Suprapubic skin (tissue), 4 donors: Measurements from ENCODE around the gene TDRD5.

Experiments
- CTCF ChIP-seq, 2 donors: fragments of 200-600 bp in 1 of 2; fragments of 450-650 bp in 1 of 2; sonication (generic) in 1 of 2; IDR thresholded peaks; one replicate each; pipeline ENCODE4 v1.5.1; 2016 to 2019; ENCODE audit warnings: antibody characterized with exemption in 2 of 2, mild to moderate bottlenecking in 1 of 2, moderate library complexity in 1 of 2
- EP300 ChIP-seq: sonication (generic); formaldehyde crosslinking; IDR thresholded peaks from one replicate; pipeline ENCODE4 v1.6.1; 2017; ENCODE audit warnings: antibody characterized with exemption
- POLR2A ChIP-seq, 2 donors: fragments of 450-650 bp; IDR thresholded peaks; one replicate each; pipeline ENCODE4 v1.6.1; 2017; ENCODE audit warnings: antibody characterized with exemption in 2 of 2, mild to moderate bottlenecking in 2 of 2, moderate library complexity in 2 of 2
- POLR2AphosphoS5 ChIP-seq, 3 donors: sonication (generic); formaldehyde crosslinking; IDR thresholded peaks; one replicate each; pipeline ENCODE4 v1.6.1; 2017; ENCODE audit warnings: antibody characterized with exemption in 3 of 3

- TF ChIP-seq POLR2A (IDR thresholded peaks at IDR 0.05) = no peak
- no peak for TF ChIP-seq CTCF (IDR thresholded peaks at IDR 0.05)
- no peak for TF ChIP-seq EP300
- TF ChIP-seq POLR2AphosphoS5 (IDR thresholded peaks at IDR 0.05) = no peak
Measured at GRCh38 chr1:179576509-179576908, 15.1 kb upstream of the TDRD5 start.
